Activated T-cell treated with anti-CD3 and anti-CD28 coated beads, Interleukin-2, amount 50 U/mL, for 72 hours (primary cell): ENCODE data around the gene EPB41L4A. TPM values are rescaled to one million over a fixed set of nuclear protein-coding genes. Genes with fewer than 3 reads are reported as not detected.

Experiments
- ATAC-seq, 2 donors: fragments of 150-1000 bp; cut with Tn5 transposase; replicated peaks in 1 of 2; 2 replicates each; pipeline ENCODE4 v1.10.0; 2021; ENCODE audit warnings: moderate library complexity in 2 of 2, mild to moderate bottlenecking in 1 of 2
- DNase-seq, 2 donors: peaks; one replicate each; pipeline ENCODE4 v3.0.0; 2021 to 2022; ENCODE audit warnings: mixed read lengths in 1 of 2
- H3K27ac Mint-ChIP-seq: one replicate; pipeline ENCODE4 v1.8.0; 2022; ENCODE audit warnings: mild to moderate bottlenecking, moderate library complexity, mixed read lengths
- H3K27me3 Mint-ChIP-seq: one replicate; pipeline ENCODE4 v1.8.0; 2022; ENCODE audit warnings: low read depth, mixed read lengths
- H3K36me3 Mint-ChIP-seq, 2 donors: one replicate each; pipeline ENCODE4 v1.8.0; 2022; ENCODE audit warnings: mixed read lengths in 2 of 2, mild to moderate bottlenecking in 1 of 2; ENCODE audit not compliant: insufficient read depth in 2 of 2
- H3K4me1 Mint-ChIP-seq: one replicate; pipeline ENCODE4 v1.8.0; 2022; ENCODE audit warnings: low read depth, mixed read lengths
- H3K4me3 Mint-ChIP-seq, 2 donors: one replicate each; pipeline ENCODE4 v1.8.0; 2022; ENCODE audit warnings: mild to moderate bottlenecking in 2 of 2, mixed read lengths in 2 of 2, moderate library complexity in 2 of 2
- H3K9me3 Mint-ChIP-seq, 2 donors: one replicate each; pipeline ENCODE4 v1.8.0; 2022; ENCODE audit warnings: mixed read lengths in 2 of 2
- total RNA-seq, 2 donors: library from RNA; stranded (reverse); gene quantifications; one replicate each; pipeline ENCODE4 v1.2.3, GENCODE V29; 2022

Gene EPB41L4A
- total RNA-seq, 2 donors from 2014 or later = 0.79 to 2.0 TPM

GRCh38 chr5:112192072-112192471, 227.0 kb downstream of the EPB41L4A start:
- no peaks in the 10 kb centered on the region for H3K9me3 Mint-ChIP-seq
- H3K36me3 Mint-ChIP-seq = no peaks in the 10 kb centered on the region
- H3K27me3 Mint-ChIP-seq = peaks cover 37% of the 10 kb centered on the region

GRCh38 chr5:112189391-112189790, 229.7 kb downstream of the EPB41L4A start:
- Mint-ChIP-seq H3K27ac (no peak overlapping the region), H3K36me3 (no peaks in the 10 kb centered on the region), H3K4me3 (no peak overlapping the region), H3K4me1 (peaks cover 4% of the 10 kb centered on the region), H3K9me3 (no peaks in the 10 kb centered on the region), H3K27me3 (peaks cover 48% of the 10 kb centered on the region)
- ATAC-seq = no peak
- no peak for DNase-seq

More at GRCh38 chr5:112192072-112192471, 227.0 kb downstream of the EPB41L4A start:
- H3K4me1 Mint-ChIP-seq = peaks cover 4% of the 10 kb centered on the region
- no peak for ATAC-seq
- H3K27ac Mint-ChIP-seq = no peak overlapping the region
- DNase-seq = no peak
- H3K4me3 Mint-ChIP-seq = no peak overlapping the region

GRCh38 chr5:112186401-112186990, 232.6 kb downstream of the EPB41L4A start:
- ATAC-seq = no peak
- Mint-ChIP-seq H3K4me3 (no peak overlapping the region), H3K9me3 (no peaks in the 10 kb centered on the region), H3K36me3 (no peaks in the 10 kb centered on the region), H3K27ac (no peak overlapping the region), H3K27me3 (peaks cover 57% of the 10 kb centered on the region), H3K4me1 (peaks cover 9% of the 10 kb centered on the region)
- peak in 1 of 2 donors; percentile 6 for DNase-seq

GRCh38 chr5:112183874-112184273, 235.2 kb downstream of the EPB41L4A start:
- no peaks in the 10 kb centered on the region for H3K9me3 Mint-ChIP-seq
- ATAC-seq (no peak), DNase-seq (no peak)
- H3K27ac Mint-ChIP-seq = no peak overlapping the region
- no peaks in the 10 kb centered on the region for H3K36me3 Mint-ChIP-seq
- peaks cover 9% of the 10 kb centered on the region for H3K4me1 Mint-ChIP-seq
- peaks cover 50% of the 10 kb centered on the region for H3K27me3 Mint-ChIP-seq
- no peak overlapping the region for H3K4me3 Mint-ChIP-seq

GRCh38 chr5:112183103-112183711, 235.9 kb downstream of the EPB41L4A start:
- H3K9me3 Mint-ChIP-seq = no peaks in the 10 kb centered on the region
- H3K36me3 Mint-ChIP-seq = no peaks in the 10 kb centered on the region
- DNase-seq (no peak), ATAC-seq (peak in 1 of 2 donors; percentile 36)
- peaks cover 6% of the 10 kb centered on the region for H3K4me1 Mint-ChIP-seq
- H3K27me3 Mint-ChIP-seq = peaks cover 44% of the 10 kb centered on the region
- H3K27ac Mint-ChIP-seq = no peak overlapping the region
- H3K4me3 Mint-ChIP-seq = no peak overlapping the region

GRCh38 chr5:112179290-112179689, 239.8 kb downstream of the EPB41L4A start:
- H3K9me3 Mint-ChIP-seq = no peaks in the 10 kb centered on the region
- ATAC-seq = no peak

GRCh38 chr5:112174959-112175594, 244.0 kb downstream of the EPB41L4A start:
- Mint-ChIP-seq H3K4me1 (no peaks in the 10 kb centered on the region), H3K36me3 (no peaks in the 10 kb centered on the region), H3K27me3 (peaks cover 14% of the 10 kb centered on the region), H3K27ac (no peak overlapping the region), H3K9me3 (no peaks in the 10 kb centered on the region), H3K4me3 (peak overlapping the region in 1 of 2 donors; percentile 31)
- DNase-seq (peak; percentile 34 to 49), ATAC-seq (peak; percentile 85 to 87)

More at GRCh38 chr5:112179290-112179689, 239.8 kb downstream of the EPB41L4A start:
- Mint-ChIP-seq H3K27me3 (peaks cover 29% of the 10 kb centered on the region), H3K36me3 (no peaks in the 10 kb centered on the region), H3K27ac (no peak overlapping the region), H3K4me3 (no peak overlapping the region), H3K4me1 (peaks cover 6% of the 10 kb centered on the region)
- DNase-seq = no peak

- peak in 1 of 2 donors; percentile 5 for ATAC-seq
- peak overlapping the region; percentile 5 for H3K27ac Mint-ChIP-seq
- H3K9me3 Mint-ChIP-seq = no peaks in the 10 kb centered on the region
These were observed 253.0 kb downstream of the EPB41L4A start for GRCh38 chr5:112165897-112166737.

GRCh38 chr5:112165399-112165798, 253.7 kb downstream of the EPB41L4A start:
- H3K27ac Mint-ChIP-seq = no peak overlapping the region
- no peaks in the 10 kb centered on the region for H3K9me3 Mint-ChIP-seq
- no peaks in the 10 kb centered on the region for H3K27me3 Mint-ChIP-seq
- H3K4me1 Mint-ChIP-seq = peaks cover 30% of the 10 kb centered on the region
- ATAC-seq (no peak), DNase-seq (no peak)
- peaks cover 11 to 23% of the 10 kb centered on the region in 2 donors for H3K36me3 Mint-ChIP-seq
- H3K4me3 Mint-ChIP-seq = no peak overlapping the region

More at GRCh38 chr5:112165897-112166737, 253.0 kb downstream of the EPB41L4A start:
- no peak for DNase-seq
- H3K27me3 Mint-ChIP-seq = no peaks in the 10 kb centered on the region
- H3K36me3 Mint-ChIP-seq = peaks cover 11 to 23% of the 10 kb centered on the region in 2 donors
- peaks cover 27% of the 10 kb centered on the region for H3K4me1 Mint-ChIP-seq
- H3K4me3 Mint-ChIP-seq = no peak overlapping the region

- DNase-seq = no peak
- peaks cover 11 to 23% of the 10 kb centered on the region in 2 donors for H3K36me3 Mint-ChIP-seq
These were observed 255.6 kb downstream of the EPB41L4A start for GRCh38 chr5:112163435-112163834.

GRCh38 chr5:112161392-112161748, 257.7 kb downstream of the EPB41L4A start:
- ATAC-seq = no peak
- peaks cover 0 to 4% of the 10 kb centered on the region in 2 donors for H3K9me3 Mint-ChIP-seq
- no peak for DNase-seq
- peaks cover 31% of the 10 kb centered on the region for H3K4me1 Mint-ChIP-seq
- H3K4me3 Mint-ChIP-seq = peak overlapping the region; percentile 92 to 93
- H3K27ac Mint-ChIP-seq = peak overlapping the region; percentile 89
- peaks cover 11 to 21% of the 10 kb centered on the region in 2 donors for H3K36me3 Mint-ChIP-seq
- no peaks in the 10 kb centered on the region for H3K27me3 Mint-ChIP-seq

More at GRCh38 chr5:112163435-112163834, 255.6 kb downstream of the EPB41L4A start:
- Mint-ChIP-seq H3K4me3 (peak overlapping the region in 1 of 2 donors; percentile 93), H3K27me3 (no peaks in the 10 kb centered on the region), H3K4me1 (peaks cover 33% of the 10 kb centered on the region), H3K27ac (peak overlapping the region; percentile 89), H3K9me3 (no peaks in the 10 kb centered on the region)
- no peak for ATAC-seq

- DNase-seq (peak; percentile 90 to 96), ATAC-seq (peak; percentile 91 to 95)
- Mint-ChIP-seq H3K9me3 (peaks cover 0 to 4% of the 10 kb centered on the region in 2 donors), H3K36me3 (peaks cover 11 to 19% of the 10 kb centered on the region in 2 donors), H3K4me3 (peak overlapping the region; percentile 92 to 93), H3K4me1 (peaks cover 28% of the 10 kb centered on the region), H3K27ac (peak overlapping the region; percentile 89), H3K27me3 (no peaks in the 10 kb centered on the region)
These were observed 258.3 kb downstream of the EPB41L4A start for GRCh38 chr5:112160652-112161391.
